HepG2 (cell line): ENCODE results near the gene GHRL. TPM values are rescaled to one million over a fixed set of nuclear protein-coding genes. Genes with fewer than 3 reads are reported as not detected.

ENCODE experiments used
- ATAC-seq: fragments of 200-7000 bp; cut with Tn5 transposase; 3 replicates; pipeline ENCODE4 v1.9.1; 2020; ENCODE audit warnings: mild to moderate bottlenecking, moderate library complexity
- BruUV-seq: library from RNA; stranded (reverse); fragments of 400-500 nt; replicated peaks from 2 replicates; lab custom pipeline; 2021; lab: Mats Ljungman, UMichigan
- CTCF ChIA-PET: fragments of 300-600 bp; formaldehyde crosslinking; extraction: SDS; loops from one replicate; lab custom pipeline; 2021; ENCODE audit warnings: low total read pairs, inconsistent platforms, low intra/inter-chr PET ratio; lab: Yijun Ruan, JAX
- POLR2A ChIA-PET: fragments of 350-600 bp; sonication (Branson Sonifier 250); formaldehyde crosslinking; loops from one replicate; lab custom pipeline; 2020; ENCODE audit warnings: antibody characterized with exemption, inconsistent platforms; lab: Yijun Ruan, JAX
- DNase-seq: peaks from one replicate; pipeline ENCODE4 v3.0.0-alpha.2; 2015; ENCODE audit warnings: low spot score
- FAIRE-seq: peaks from 3 replicates; lab custom pipeline; 2011; peaks lifted over from hg19 to GRCh38; lab: Jason Lieb, UNC
- H2AFZ ChIP-seq: one replicate; pipeline ENCODE4 v1.6.1; 2011; ENCODE audit warnings: low read length, inconsistent platforms
- H3K27ac ChIP-seq: fragments of 300-600 bp; 3 replicates; pipeline ENCODE4 v1.8.0; 2011; ENCODE audit warnings: mixed run types, mild to moderate bottlenecking, mixed read lengths, low read length, inconsistent platforms; ENCODE audit not compliant: insufficient read depth; ENCODE audit errors: extremely low read length
- H3K27me3 ChIP-seq, 2 experiments: fragments of 200-600 bp in 1 of 2; 2 replicates in 1 of 2; 3 replicates in 1 of 2; pipeline versions ENCODE4 v1.6.0 to v1.8.0; 2011; ENCODE audit warnings: low read length in 2 of 2, mild to moderate bottlenecking in 2 of 2, moderate library complexity in 2 of 2, inconsistent platforms in 1 of 2; ENCODE audit not compliant: insufficient read depth in 2 of 2, control insufficient read depth in 1 of 2
- H3K36me3 ChIP-seq, 2 experiments: fragments of 200-600 bp in 1 of 2; replicated peaks in 1 of 2; 2 replicates in 1 of 2; 3 replicates in 1 of 2; pipeline versions ENCODE4 v1.5.1 to v1.8.0; 2011; ENCODE audit warnings: low read length in 2 of 2, inconsistent platforms in 1 of 2; ENCODE audit not compliant: insufficient read depth in 2 of 2, control insufficient read depth in 1 of 2
- H3K4me1 ChIP-seq: 2 replicates; pipeline ENCODE4 v1.5.1; 2012; ENCODE audit warnings: low read length, inconsistent platforms; ENCODE audit not compliant: insufficient read depth
- H3K4me2 ChIP-seq: 2 replicates; pipeline ENCODE4 v1.6.0; 2011; ENCODE audit warnings: low read depth, low read length, inconsistent platforms
- H3K4me3 ChIP-seq, 3 experiments: fragments of 200-600 bp in 1 of 3; sonication (generic), shearing (Covaris generic) in 1 of 3; replicated peaks in 1 of 3; 2 replicates each; pipeline ENCODE4 v1.5.1; 2011 to 2016; ENCODE audit warnings: low read length in 3 of 3, inconsistent platforms in 2 of 3, low read depth in 2 of 3, mild to moderate bottlenecking in 2 of 3, control low read depth in 1 of 3, mixed read lengths in 1 of 3; ENCODE audit not compliant: insufficient read depth in 1 of 3
- H3K79me2 ChIP-seq: one replicate; pipeline ENCODE4 v1.6.1; 2011; ENCODE audit warnings: low read length, inconsistent platforms; ENCODE audit not compliant: insufficient read depth
- H3K9ac ChIP-seq: 2 replicates; pipeline ENCODE4 v1.6.0; 2011; ENCODE audit warnings: mild to moderate bottlenecking, low read depth, low read length, inconsistent platforms; ENCODE audit not compliant: insufficient read depth
- H3K9me3 ChIP-seq: 2 replicates; pipeline ENCODE4 v1.5.1; 2012; ENCODE audit warnings: mild to moderate bottlenecking, low read length
- H4K20me1 ChIP-seq: 2 replicates; pipeline ENCODE4 v1.6.0; 2011; ENCODE audit warnings: inconsistent platforms, mild to moderate bottlenecking, low read length, moderate library complexity; ENCODE audit not compliant: insufficient read depth
- AHDC1 ChIP-seq: sonication (generic); formaldehyde crosslinking; IDR thresholded peaks from 2 replicates; pipeline ENCODE4 v1.5.1; 2020; ENCODE audit warnings: mild to moderate bottlenecking, missing genetic modification reagents, borderline replicate concordance
- ATM ChIP-seq: fragments of 450-650 bp; IDR thresholded peaks from 2 replicates; pipeline ENCODE4 v1.7.1; 2017; ENCODE audit warnings: mild to moderate bottlenecking, borderline replicate concordance
- GZF1 ChIP-seq: sonication (generic); formaldehyde crosslinking; IDR thresholded peaks from 2 replicates; pipeline ENCODE4 v1.5.1; 2020; ENCODE audit warnings: mild to moderate bottlenecking, missing genetic modification reagents
- MAF1 ChIP-seq: sonication (generic); formaldehyde crosslinking; IDR thresholded peaks from 2 replicates; pipeline ENCODE4 v1.5.0; 2020; ENCODE audit warnings: missing genetic modification reagents, borderline replicate concordance
- NFE2L2 ChIP-seq: fragments of 150-350 bp; IDR thresholded peaks from 2 replicates; pipeline ENCODE4 v1.6.1; 2014; ENCODE audit warnings: low read length
- ONECUT2 ChIP-seq: sonication (generic); formaldehyde crosslinking; IDR thresholded peaks from 2 replicates; pipeline ENCODE4 v1.4.0; 2020; ENCODE audit warnings: missing genetic modification reagents
- TRIM22 ChIP-seq: fragments of 450-650 bp; IDR thresholded peaks from 2 replicates; pipeline ENCODE4 v1.6.1; 2017
- ZNF264 ChIP-seq: sonication (generic); formaldehyde crosslinking; IDR thresholded peaks from 2 replicates; pipeline ENCODE4 v1.4.0; 2020; ENCODE audit warnings: missing genetic modification reagents
- ZNF577 ChIP-seq: sonication (generic); formaldehyde crosslinking; IDR thresholded peaks from 2 replicates; pipeline ENCODE4 v1.4.0; 2020; ENCODE audit warnings: mild to moderate bottlenecking, low read depth, missing genetic modification reagents, borderline replicate concordance
- WGBS: methylation state at CpG from one replicate; pipeline ENCODE4 v1.1.6; 2017; ENCODE audit warnings: low lambda C conversion rate; 5-methylcytosine and 5-hydroxymethylcytosine counted together
- in situ Hi-C: cut with HindIII; loops from 2 replicates; pipeline ENCODE4 v1.10.0; 2017; ENCODE audit warnings: low pct_unique_long_range_greater_than_20kb; ENCODE audit not compliant: extremely low pct_ligation_motif_present
- intact Hi-C: fragments of 100-400 bp; cut with micrococcal nuclease; formaldehyde crosslinking; loops from one replicate; pipeline ENCODE4 v1.10.0; 2022; ENCODE audit not compliant: unreplicated experiment
- polyA plus RNA-seq, 8 experiments: library from polyadenylated mRNA; depleted of rRNA in 3 of 8; stranded (reverse) in 7 of 8; unstranded in 1 of 8; fragments of >200 nt; fragmentation: Illumina TruSeq in 4 of 8; extraction: Trizol in 4 of 8; gene quantifications; 2 replicates each; pipeline versions ENCODE4 v1.2.1 to v1.2.3, GENCODE V29; 2011 to 2016; ENCODE audit warnings: low read depth in 4 of 8, missing spikeins in 1 of 8, mixed read lengths in 1 of 8; ENCODE audit not compliant: insufficient read depth in 1 of 8
- total RNA-seq, 5 experiments: library from RNA; depleted of rRNA; stranded (reverse); fragments of >200 nt; fragmentation: Illumina TruSeq; extraction: Trizol; gene quantifications; 2 replicates each; pipeline ENCODE4 v1.2.3, GENCODE V29; 2016; ENCODE audit warnings: low read depth in 1 of 5

GHRL gene
- total and polyA plus RNA-seq, 2 of the 13 experiments (the other 11 are each of a cell fraction or from before 2014, with no cell fraction given), result 0.09 TPM; not detected in 1

GRCh38 chr3:10281951-10282350, 10.8 kb downstream of the GHRL start (continued):
- TF ChIP-seq AHDC1 (CRISPR knock-in tag) (no peak), ATM (no peak), MAF1 (no peak), ONECUT2 (no peak), ZNF264 (CRISPR knock-in tag) (no peak)

DNA sequence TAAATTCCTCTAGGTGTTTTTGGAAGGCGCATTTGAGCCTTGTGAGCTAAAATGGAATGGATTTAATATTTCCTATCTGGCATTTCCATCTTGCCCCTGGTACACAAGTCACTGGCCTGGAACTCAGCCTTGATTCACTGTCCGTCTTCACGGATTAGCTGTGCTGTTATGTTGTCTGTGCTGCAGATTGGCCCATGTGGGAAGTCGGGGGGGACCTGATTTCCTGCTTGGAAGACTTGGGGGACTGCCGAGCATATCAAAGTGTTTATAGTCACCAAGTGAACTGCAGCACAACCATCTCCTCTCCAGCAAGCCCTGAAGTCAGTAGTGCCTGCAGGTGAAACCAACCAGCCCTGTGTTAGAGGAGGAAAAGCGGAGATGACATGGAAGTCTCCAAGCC, 12.2 kb downstream of the GHRL start:
- in situ Hi-C loops, result no loop called here
- Histone ChIP-seq H3K4me1 (no peaks in the 10 kb centered on the region), H2AFZ (no peak overlapping the region), H3K27ac (no peak overlapping the region), H4K20me1 (peaks cover 8% of the 10 kb centered on the region; the same call in 1 of the 2 replicates), H3K4me2 (no peak overlapping the region)
- WGBS, result 94% methylated on average over 6 of the region's 6 CpGs
- no peak for TF ChIP-seq NFE2L2
- TF ChIP-seq ZNF577 (CRISPR knock-in tag), result no peak
- TF ChIP-seq GZF1, result no peak
- no peak for TF ChIP-seq TRIM22
- TF ChIP-seq, all 625 proteins: peak for 0
- H3K36me3 ChIP-seq, result peaks cover 44 to 76% of the 10 kb centered on the region in 2 experiments
- no peak overlapping the region for H3K9ac ChIP-seq
- no peak overlapping the region for H3K4me3 ChIP-seq
- ChIA-PET CTCF (no interaction called here), POLR2A (interaction anchor here (1.8 kb wide), 1 partner anchor 31 kb away, joined by 3 read pairs; no protein-coding TSS in a partner anchor)
- no peak for ATAC-seq
- intact Hi-C loops, result no loop called here
- no peak for FAIRE-seq
- H3K79me2 ChIP-seq, result peaks cover 8% of the 10 kb centered on the region
- H3K9me3 ChIP-seq, result no peaks in the 10 kb centered on the region
- DNase-seq, result no peak
- H3K27me3 ChIP-seq, result no peaks in the 10 kb centered on the region
- no TSS peak for BruUV-seq
